Natural killer cell (primary cell): ENCODE results near the gene CISD3. TPM values are rescaled to one million over a fixed set of nuclear protein-coding genes. Genes with fewer than 3 reads are reported as not detected.

Experiments used
- ATAC-seq, 3 donors: fragments of 150-1000 bp in 2 of 3; fragments of 200-7000 bp in 1 of 3; cut with Tn5 transposase; 1 replicate in 1 of 3; 2 replicates in 2 of 3; pipeline ENCODE4 v1.10.0; 2021; ENCODE audit warnings: mild to moderate bottlenecking in 2 of 3, moderate library complexity in 2 of 3
- DNase-seq, 2 donors: peaks; one replicate each; pipeline versions ENCODE4 v3.0.0 to v3.0.0-alpha.2; 2013 to 2021; ENCODE audit warnings: mixed read lengths in 1 of 2
- H3K27ac ChIP-seq: one replicate; pipeline ENCODE4 v1.5.1; 2013; ENCODE audit warnings: mild to moderate bottlenecking, low read length
- H3K27me3 ChIP-seq: one replicate; pipeline ENCODE4 v1.6.1; 2013; ENCODE audit warnings: low read length; ENCODE audit not compliant: control insufficient read depth, insufficient read depth
- H3K36me3 ChIP-seq: one replicate; pipeline ENCODE4 v1.6.1; 2013; ENCODE audit warnings: low read length; ENCODE audit not compliant: control insufficient read depth, insufficient read depth
- H3K4me1 ChIP-seq: one replicate; pipeline ENCODE4 v1.6.1; 2013; ENCODE audit warnings: low read length; ENCODE audit not compliant: control insufficient read depth, insufficient read depth
- H3K4me3 ChIP-seq: one replicate; pipeline ENCODE4 v1.5.1; 2013; ENCODE audit warnings: low read length
- H3K9me3 ChIP-seq: one replicate; pipeline ENCODE4 v1.6.1; 2013; ENCODE audit warnings: low read length; ENCODE audit not compliant: control insufficient read depth, insufficient read depth
- H3K27ac Mint-ChIP-seq, 2 donors: one replicate each; pipeline ENCODE4 v1.8.0; 2022; ENCODE audit warnings: mild to moderate bottlenecking in 2 of 2, mixed read lengths in 2 of 2, moderate library complexity in 1 of 2
- H3K27me3 Mint-ChIP-seq, 2 donors: one replicate each; pipeline ENCODE4 v1.8.0; 2022; ENCODE audit warnings: low read depth in 2 of 2, mixed read lengths in 2 of 2
- H3K36me3 Mint-ChIP-seq: one replicate; pipeline ENCODE4 v1.8.0; 2022; ENCODE audit warnings: mixed read lengths
- H3K4me1 Mint-ChIP-seq, 2 donors: one replicate each; pipeline ENCODE4 v1.8.0; 2022; ENCODE audit warnings: mixed read lengths in 2 of 2
- H3K4me3 Mint-ChIP-seq: one replicate; pipeline ENCODE4 v1.8.0; 2022; ENCODE audit warnings: mild to moderate bottlenecking, moderate library complexity, mixed read lengths
- H3K9me3 Mint-ChIP-seq, 2 donors: one replicate each; pipeline ENCODE4 v1.8.0; 2022; ENCODE audit warnings: mixed read lengths in 2 of 2
- WGBS: methylation state at CpG from one replicate; pipeline ENCODE4 v1.1.7; 2013; ENCODE audit warnings: missing lambda C conversion rate; ENCODE audit not compliant: insufficient coverage; 5-methylcytosine and 5-hydroxymethylcytosine counted together
- intact Hi-C: fragments of 100-400 bp; cut with micrococcal nuclease; formaldehyde crosslinking; loops from one replicate; pipeline ENCODE4 v1.14.2; 2022
- total RNA-seq, 4 donors: library from RNA; stranded (reverse); fragments of 120-200 nt in 1 of 4; gene quantifications; one replicate each; pipeline versions ENCODE4 v1.2.3 to v1.2.4, GENCODE V29; 2013 to 2022
- TF ChIP-seq, protein P1 (sequence below): fragments of 200-600 bp; IDR thresholded peaks from one replicate; pipeline ENCODE4 v1.8.0; 2022; ENCODE audit warnings: antibody characterized with exemption

Gene CISD3
- total RNA-seq, 3 donors from 2014 or later (not counting 1 experiment from before 2014, with no cell fraction given), result 32.6 to 37.4 (median 33.9) TPM

DNA sequence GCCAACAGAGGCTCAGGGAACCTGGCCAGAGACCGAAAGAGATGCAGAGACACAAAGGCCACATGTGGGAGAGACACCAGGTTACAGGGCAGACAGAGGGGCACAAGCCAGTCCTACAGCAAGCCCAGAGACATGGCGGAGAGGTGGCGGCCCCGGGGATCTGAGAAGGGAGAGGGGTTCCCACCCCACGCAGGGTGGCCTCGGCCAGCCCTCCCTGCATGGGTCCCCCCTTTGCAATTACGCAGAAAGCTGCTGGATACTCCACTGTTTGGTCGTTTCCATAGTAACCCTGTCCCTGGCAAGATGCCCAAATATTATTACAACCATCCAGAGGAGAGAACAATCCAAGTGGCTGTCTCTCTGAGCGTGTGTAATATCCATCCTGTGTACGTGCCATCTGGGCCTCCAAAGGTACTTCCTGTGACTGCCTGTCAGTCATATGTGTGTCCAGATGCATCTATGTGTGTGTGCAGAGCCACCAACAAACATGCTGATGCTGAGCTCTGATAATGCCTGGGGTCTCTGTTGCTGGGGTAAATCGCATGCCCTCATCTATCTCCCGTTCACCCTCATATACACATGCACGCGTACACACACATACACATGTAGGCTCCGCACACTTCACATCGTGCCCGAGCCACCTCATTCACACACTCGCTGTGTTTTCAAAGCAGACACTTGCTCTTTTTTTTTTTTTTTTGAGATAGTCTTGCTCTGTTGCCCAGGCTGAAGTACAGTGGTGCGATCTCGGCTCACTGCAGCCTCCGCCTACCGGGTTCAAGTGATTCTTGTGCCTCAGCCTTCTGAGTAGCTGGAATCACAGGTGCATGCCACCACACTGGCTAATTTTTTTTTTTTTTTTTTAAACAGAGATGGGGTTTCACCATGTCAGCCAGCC lies 12.5 kb downstream of the CISD3 start:
- H3K36me3 ChIP-seq, result no peaks in the 10 kb centered on the region
- Mint-ChIP-seq H3K27me3 (peaks cover 27% of the 10 kb centered on the region in 2 donors), H3K4me1 (peaks cover 2 to 9% of the 10 kb centered on the region in 2 donors), H3K27ac (no peak overlapping the region), H3K4me3 (no peak overlapping the region), H3K36me3 (no peaks in the 10 kb centered on the region), H3K9me3 (no peaks in the 10 kb centered on the region)
- WGBS, result 74% methylated on average over 22 of the region's 22 CpGs
- intact Hi-C loops, result no loop called here
- no peak for ATAC-seq
- no peak overlapping the region for H3K27ac ChIP-seq
- DNase-seq, result no peak
- TF ChIP-seq, protein P1, sequence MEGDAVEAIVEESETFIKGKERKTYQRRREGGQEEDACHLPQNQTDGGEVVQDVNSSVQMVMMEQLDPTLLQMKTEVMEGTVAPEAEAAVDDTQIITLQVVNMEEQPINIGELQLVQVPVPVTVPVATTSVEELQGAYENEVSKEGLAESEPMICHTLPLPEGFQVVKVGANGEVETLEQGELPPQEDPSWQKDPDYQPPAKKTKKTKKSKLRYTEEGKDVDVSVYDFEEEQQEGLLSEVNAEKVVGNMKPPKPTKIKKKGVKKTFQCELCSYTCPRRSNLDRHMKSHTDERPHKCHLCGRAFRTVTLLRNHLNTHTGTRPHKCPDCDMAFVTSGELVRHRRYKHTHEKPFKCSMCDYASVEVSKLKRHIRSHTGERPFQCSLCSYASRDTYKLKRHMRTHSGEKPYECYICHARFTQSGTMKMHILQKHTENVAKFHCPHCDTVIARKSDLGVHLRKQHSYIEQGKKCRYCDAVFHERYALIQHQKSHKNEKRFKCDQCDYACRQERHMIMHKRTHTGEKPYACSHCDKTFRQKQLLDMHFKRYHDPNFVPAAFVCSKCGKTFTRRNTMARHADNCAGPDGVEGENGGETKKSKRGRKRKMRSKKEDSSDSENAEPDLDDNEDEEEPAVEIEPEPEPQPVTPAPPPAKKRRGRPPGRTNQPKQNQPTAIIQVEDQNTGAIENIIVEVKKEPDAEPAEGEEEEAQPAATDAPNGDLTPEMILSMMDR, result no peak
- H3K27me3 ChIP-seq, result peaks cover 18% of the 10 kb centered on the region
- no peak overlapping the region for H3K4me3 ChIP-seq
- peaks cover 14% of the 10 kb centered on the region for H3K4me1 ChIP-seq
- H3K9me3 ChIP-seq, result no peaks in the 10 kb centered on the region

DNA sequence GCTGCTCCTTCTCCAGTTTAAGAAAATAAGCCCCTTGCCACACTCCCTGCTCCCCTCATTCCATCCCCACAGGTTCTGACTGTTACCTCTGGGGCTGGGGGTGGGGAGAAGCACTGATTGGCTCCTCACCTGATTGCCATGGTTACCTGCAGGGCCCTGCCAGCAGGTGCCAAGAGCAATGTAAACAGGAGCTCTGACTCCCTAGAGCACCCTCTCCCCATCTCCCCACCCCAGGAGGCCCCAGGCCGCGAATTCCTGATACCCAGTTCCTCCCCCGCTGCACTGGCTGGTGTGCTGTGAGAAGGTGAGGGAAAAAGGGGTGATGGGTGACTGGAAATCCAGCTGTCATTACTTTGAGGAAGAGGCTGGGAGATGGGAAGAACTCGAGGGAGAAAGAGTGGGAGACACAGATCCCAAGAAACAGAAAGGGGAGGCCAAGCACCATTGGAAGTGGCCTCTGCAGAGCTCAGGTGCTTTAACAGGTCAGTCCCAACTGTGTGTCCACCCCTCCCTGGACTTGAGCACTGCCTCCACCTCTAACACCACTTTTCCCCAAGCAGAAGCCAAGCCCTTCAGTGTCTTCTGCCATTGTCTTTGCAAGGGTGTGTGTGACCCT lies 13.5 kb downstream of the CISD3 start:
- DNase-seq (no peak), ATAC-seq (no peak)
- Mint-ChIP-seq H3K4me3 (no peak overlapping the region), H3K27me3 (peaks cover 27 to 30% of the 10 kb centered on the region in 2 donors), H3K4me1 (peaks cover 4 to 12% of the 10 kb centered on the region in 2 donors), H3K36me3 (no peaks in the 10 kb centered on the region), H3K27ac (no peak overlapping the region), H3K9me3 (no peaks in the 10 kb centered on the region)
- intact Hi-C loops, result no loop called here
- Histone ChIP-seq H3K27ac (no peak overlapping the region), H3K4me1 (peaks cover 23% of the 10 kb centered on the region), H3K9me3 (no peaks in the 10 kb centered on the region), H3K4me3 (no peak overlapping the region), H3K36me3 (no peaks in the 10 kb centered on the region), H3K27me3 (peaks cover 26% of the 10 kb centered on the region)
- TF ChIP-seq, protein P1, result no peak
- 84% methylated on average over 2 of the region's 4 CpGs for WGBS

DNA sequence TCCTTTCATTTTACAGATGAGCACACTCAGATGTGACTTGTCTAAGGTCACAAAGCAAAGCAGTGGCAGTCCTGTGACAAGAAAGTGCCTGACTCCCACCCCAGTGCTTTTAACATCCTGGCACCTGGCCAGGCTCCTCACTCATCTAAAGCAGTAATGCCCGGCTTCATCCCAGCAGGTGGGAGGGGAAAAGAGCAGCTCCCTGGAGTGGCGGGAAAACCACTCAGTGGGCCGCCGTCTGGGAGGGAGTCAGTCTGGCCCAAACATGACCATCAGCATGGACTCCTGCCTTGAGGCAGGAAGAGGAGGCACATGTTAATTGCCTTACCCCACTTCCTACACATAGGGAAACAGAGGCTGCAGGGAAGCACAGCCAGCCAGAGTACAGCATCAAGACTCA lies 15.4 kb downstream of the CISD3 start:
- Histone ChIP-seq H3K4me1 (peaks cover 42% of the 10 kb centered on the region), H3K9me3 (no peaks in the 10 kb centered on the region), H3K27me3 (peaks cover 44% of the 10 kb centered on the region), H3K36me3 (no peaks in the 10 kb centered on the region), H3K4me3 (no peak overlapping the region), H3K27ac (no peak overlapping the region)
- DNase-seq (no peak), ATAC-seq (no peak)
- H3K4me3 Mint-ChIP-seq, result no peak overlapping the region
- no peak overlapping the region for H3K27ac Mint-ChIP-seq
- TF ChIP-seq, protein P1, result no peak
- H3K4me1 Mint-ChIP-seq, result peaks cover 16 to 27% of the 10 kb centered on the region in 2 donors
- H3K27me3 Mint-ChIP-seq, result peaks cover 40 to 42% of the 10 kb centered on the region in 2 donors
- WGBS, result 92% methylated on average over 3 of the region's 4 CpGs
- H3K36me3 Mint-ChIP-seq, result no peaks in the 10 kb centered on the region
- no peaks in the 10 kb centered on the region for H3K9me3 Mint-ChIP-seq
- intact Hi-C loops, result no loop called here
